GM10266 (cell line): ENCODE measurements around the gene SGMS2.
A peak's percentile ranks its signal among the peaks of the same experiment; 100 is the strongest.

Experiments used
- DNase-seq: peaks from one replicate; pipeline ENCODE4 v3.0.0; 2012; ENCODE audit errors: extremely low spot score
- CTCF ChIP-seq: IDR thresholded peaks from 2 replicates; pipeline ENCODE4 v1.5.1; 2012; ENCODE audit warnings: mild to moderate bottlenecking, low read depth; ENCODE audit not compliant: control insufficient read depth, insufficient read depth; ENCODE audit errors: missing control alignments

SGMS2 gene

GRCh38 chr4:107906458-107907100 lies 81.8 kb downstream of the SGMS2 start:
- no peak for DNase-seq
- no peak for TF ChIP-seq CTCF

- no peak for TF ChIP-seq CTCF
- no peak for DNase-seq
Observed at GRCh38 chr4:107908377-107908776, 83.6 kb downstream of the SGMS2 start.

- TF ChIP-seq CTCF, result peak; percentile 72
- peak; percentile 18 for DNase-seq
Observed at GRCh38 chr4:107913283-107913899, 88.7 kb downstream of the SGMS2 start.

- no peak for TF ChIP-seq CTCF
- no peak for DNase-seq
Observed at GRCh38 chr4:107915220-107915619, 90.5 kb downstream of the SGMS2 start.

GRCh38 chr4:107916623-107917022 lies 91.9 kb downstream of the SGMS2 start:
- TF ChIP-seq CTCF, result no peak

GRCh38 chr4:107917500-107917899 lies 92.8 kb downstream of the SGMS2 start:
- no peak for TF ChIP-seq CTCF
- no peak for DNase-seq

More at GRCh38 chr4:107916623-107917022, 91.9 kb downstream of the SGMS2 start:
- DNase-seq, result no peak
